Fibroblast of lung (primary cell): ENCODE measurements around the gene RAB1A.

Source experiments
- EZH2 ChIP-seq: IDR thresholded peaks from 2 replicates; pipeline ENCODE4 v1.5.1; 2012; ENCODE audit warnings: low read length, control low read depth, mild to moderate bottlenecking; ENCODE audit errors: missing control alignments
- TF ChIP-seq, protein P1 (sequence below), 2 donors: IDR thresholded peaks in 1 of 2; conservative IDR thresholded peaks in 1 of 2; 1 replicate in 1 of 2; 2 replicates in 1 of 2; pipeline ENCODE4 v1.5.1; 2011 to 2012; ENCODE audit warnings: low read length in 2 of 2, control low read depth in 1 of 2, inconsistent platforms in 1 of 2, low read depth in 1 of 2, mild to moderate bottlenecking in 1 of 2

DNA sequence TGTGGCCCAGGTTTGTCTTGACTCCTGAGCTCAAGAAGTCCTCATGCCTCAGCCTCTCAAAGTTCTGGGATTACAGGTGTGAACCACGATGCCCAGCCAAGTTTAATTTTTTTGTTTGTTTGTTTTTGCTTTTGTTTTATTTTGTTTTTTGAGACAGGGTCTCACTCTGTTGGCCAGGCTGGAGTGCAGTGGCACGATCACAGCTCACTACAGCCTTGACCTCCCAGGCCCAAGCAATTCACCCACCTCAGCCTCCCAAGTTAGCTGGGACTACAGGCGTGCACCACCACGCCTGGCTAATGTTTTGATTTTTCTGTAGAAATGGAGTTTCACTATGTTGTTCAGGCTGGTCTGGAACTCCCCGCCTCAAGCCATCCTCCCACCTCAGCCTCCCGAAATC is 29.4 kb upstream of the RAB1A start:
- TF ChIP-seq, protein P1, sequence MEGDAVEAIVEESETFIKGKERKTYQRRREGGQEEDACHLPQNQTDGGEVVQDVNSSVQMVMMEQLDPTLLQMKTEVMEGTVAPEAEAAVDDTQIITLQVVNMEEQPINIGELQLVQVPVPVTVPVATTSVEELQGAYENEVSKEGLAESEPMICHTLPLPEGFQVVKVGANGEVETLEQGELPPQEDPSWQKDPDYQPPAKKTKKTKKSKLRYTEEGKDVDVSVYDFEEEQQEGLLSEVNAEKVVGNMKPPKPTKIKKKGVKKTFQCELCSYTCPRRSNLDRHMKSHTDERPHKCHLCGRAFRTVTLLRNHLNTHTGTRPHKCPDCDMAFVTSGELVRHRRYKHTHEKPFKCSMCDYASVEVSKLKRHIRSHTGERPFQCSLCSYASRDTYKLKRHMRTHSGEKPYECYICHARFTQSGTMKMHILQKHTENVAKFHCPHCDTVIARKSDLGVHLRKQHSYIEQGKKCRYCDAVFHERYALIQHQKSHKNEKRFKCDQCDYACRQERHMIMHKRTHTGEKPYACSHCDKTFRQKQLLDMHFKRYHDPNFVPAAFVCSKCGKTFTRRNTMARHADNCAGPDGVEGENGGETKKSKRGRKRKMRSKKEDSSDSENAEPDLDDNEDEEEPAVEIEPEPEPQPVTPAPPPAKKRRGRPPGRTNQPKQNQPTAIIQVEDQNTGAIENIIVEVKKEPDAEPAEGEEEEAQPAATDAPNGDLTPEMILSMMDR (conservative IDR thresholded peaks at IDR 0.05 in 1 of 2, IDR thresholded peaks at IDR 0.05 in 1 of 2; ENCODE audit: low read depth in 1 of 2, low read length in 2 of 2), result no peak
- no peak for TF ChIP-seq EZH2
